NCI-H1694 (cell line): ENCODE data around the gene SLC2A8.

Source experiments
- DNase-seq: peaks from one replicate; lab custom pipeline; 2025; lab: John Stamatoyannopoulos, UW

The SLC2A8 gene, protein sequence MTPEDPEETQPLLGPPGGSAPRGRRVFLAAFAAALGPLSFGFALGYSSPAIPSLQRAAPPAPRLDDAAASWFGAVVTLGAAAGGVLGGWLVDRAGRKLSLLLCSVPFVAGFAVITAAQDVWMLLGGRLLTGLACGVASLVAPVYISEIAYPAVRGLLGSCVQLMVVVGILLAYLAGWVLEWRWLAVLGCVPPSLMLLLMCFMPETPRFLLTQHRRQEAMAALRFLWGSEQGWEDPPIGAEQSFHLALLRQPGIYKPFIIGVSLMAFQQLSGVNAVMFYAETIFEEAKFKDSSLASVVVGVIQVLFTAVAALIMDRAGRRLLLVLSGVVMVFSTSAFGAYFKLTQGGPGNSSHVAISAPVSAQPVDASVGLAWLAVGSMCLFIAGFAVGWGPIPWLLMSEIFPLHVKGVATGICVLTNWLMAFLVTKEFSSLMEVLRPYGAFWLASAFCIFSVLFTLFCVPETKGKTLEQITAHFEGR

GRCh38 chr9:127396808-127397645 is at the start of gene SLC2A8:
Gene SLC2A8 (plus strand): TSS chr9:127397169. CDS start chr9:127397231, 62 bp downstream.
- peak; percentile 99 for DNase-seq

GRCh38 chr9:127347831-127348776 is 48.9 kb upstream of the SLC2A8 start:
- DNase-seq = peak; percentile 44

GRCh38 chr9:127349483-127350113 is 47.4 kb upstream of the SLC2A8 start:
- no peak for DNase-seq

- DNase-seq = no peak
These were observed 45.5 kb upstream of the SLC2A8 start for GRCh38 chr9:127351182-127352166.

DNA sequence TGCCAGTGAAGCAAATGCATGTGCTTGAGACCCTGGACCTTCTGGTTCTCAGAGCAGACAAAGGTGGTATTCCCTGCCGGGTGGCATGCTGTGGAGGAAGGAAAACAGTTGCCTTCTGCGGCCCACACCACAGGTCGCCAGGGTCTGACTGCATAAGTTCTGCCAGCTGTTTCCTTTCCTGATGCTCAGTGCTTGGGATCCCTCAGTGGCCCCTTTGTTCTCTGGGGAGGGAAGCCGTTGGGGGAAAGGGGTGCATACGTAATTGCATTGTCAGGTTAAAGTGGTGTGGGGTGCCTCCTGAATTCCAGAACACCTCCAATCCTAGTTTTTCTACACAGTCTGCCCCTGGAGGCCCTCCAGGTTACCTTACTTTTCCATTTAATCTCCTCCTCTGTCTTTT is 43.1 kb upstream of the SLC2A8 start:
- DNase-seq = no peak

DNA sequence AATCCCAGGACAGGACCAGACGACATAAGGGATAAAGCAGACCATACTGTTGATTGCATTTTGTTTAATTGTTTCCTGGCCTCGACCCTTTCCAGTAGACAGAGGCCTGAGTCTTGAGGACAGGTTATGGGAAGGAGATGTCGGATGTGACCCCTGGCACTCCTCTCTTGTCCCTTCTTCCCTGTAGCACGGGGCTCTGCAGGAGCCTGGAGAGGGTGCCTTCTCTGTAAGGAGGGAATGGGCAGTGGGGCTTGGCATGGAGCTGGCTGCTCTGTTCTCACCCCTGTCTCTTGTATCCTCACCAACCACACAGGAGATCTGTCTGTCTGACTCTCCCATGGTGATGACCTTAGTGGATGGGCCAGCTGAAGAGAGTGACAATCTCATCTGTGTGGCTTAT is 40.1 kb upstream of the SLC2A8 start:
- no peak for DNase-seq

GRCh38 chr9:127358023-127358535 is 38.9 kb upstream of the SLC2A8 start:
- DNase-seq = no peak

GRCh38 chr9:127358770-127359169 is 38.2 kb upstream of the SLC2A8 start:
- no peak for DNase-seq

DNA sequence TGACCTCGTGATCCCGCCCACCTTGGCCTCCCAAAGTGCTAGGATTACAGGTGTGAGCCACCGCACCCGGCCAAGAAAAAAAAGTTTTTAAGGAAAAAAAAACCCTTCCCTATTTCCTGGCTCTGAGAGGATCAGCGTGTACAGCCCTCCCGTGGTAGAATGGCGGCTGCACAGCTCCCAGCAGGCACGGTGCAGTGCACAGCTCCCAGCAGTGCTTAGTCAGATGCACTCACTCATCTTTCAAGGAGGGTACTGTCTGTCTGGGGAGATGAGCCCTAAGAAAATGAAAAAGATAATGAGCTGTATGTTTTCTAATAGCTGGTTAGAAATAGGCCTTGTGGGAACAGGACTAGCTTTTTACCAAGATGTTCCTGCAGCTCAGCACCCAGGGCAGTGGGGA is 36.7 kb upstream of the SLC2A8 start:
- DNase-seq = no peak

GRCh38 chr9:127360829-127361228 is 36.1 kb upstream of the SLC2A8 start:
- DNase-seq = no peak

- no peak for DNase-seq
These were observed 35.4 kb upstream of the SLC2A8 start for GRCh38 chr9:127361561-127361960.

DNA sequence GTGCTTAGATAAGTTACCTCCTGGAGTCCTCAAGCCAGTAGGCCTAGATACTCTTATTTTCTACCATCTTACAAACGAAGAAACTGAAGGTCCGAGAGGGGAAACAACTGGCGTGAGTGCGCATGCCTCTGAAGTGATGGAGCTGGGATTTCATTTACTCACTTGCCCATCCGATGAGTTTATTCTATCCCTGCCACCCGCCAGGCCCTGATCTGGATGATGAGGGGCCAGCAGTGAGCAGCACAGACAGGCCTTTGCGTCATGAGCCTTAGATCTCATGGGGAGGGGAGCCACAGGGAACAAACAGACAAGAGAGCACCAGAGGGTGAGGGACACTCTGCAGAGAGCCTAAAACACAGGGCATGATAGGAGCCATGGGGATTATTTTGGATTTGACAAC is 34.1 kb upstream of the SLC2A8 start:
- DNase-seq = no peak

DNA sequence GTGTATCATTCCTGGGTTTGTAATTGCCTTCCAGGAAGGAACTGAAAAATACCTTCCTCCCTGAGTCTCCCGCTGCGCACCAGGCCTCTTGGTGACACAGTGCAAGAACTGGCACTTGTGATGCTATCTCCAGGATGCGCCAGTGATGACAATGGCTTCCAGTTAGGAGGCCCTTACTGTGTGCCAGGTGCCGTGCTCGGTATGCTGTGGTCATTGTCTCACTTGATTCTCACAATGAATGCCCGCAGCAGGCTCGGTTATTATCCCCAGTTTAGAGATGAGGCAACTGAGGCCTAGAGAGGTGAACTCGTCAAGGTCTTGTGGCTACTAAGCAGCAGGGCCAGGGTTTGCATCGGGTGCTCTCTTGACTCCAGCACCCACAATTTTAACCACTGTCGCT is 31.5 kb upstream of the SLC2A8 start:
- no peak for DNase-seq

DNA sequence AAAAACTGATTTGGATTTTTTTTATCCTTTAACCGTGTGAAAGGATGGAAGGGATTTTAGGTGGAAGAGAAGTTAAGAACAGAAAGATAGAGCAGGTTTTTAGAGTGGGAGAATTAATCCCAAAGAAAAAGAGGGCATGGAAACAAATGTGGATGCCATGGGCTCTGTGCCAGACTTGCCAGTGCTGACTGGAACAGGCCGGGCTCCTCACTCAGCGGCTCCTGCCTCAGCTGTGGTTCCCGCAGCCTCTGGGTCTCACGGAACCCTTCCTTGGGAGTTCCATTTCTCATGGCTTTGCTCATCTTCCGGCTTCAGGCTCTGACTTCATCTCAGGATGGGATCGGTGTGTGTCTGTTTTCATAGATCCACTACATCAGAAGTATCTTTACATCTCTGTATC is 30.4 kb upstream of the SLC2A8 start:
- DNase-seq = no peak

DNA sequence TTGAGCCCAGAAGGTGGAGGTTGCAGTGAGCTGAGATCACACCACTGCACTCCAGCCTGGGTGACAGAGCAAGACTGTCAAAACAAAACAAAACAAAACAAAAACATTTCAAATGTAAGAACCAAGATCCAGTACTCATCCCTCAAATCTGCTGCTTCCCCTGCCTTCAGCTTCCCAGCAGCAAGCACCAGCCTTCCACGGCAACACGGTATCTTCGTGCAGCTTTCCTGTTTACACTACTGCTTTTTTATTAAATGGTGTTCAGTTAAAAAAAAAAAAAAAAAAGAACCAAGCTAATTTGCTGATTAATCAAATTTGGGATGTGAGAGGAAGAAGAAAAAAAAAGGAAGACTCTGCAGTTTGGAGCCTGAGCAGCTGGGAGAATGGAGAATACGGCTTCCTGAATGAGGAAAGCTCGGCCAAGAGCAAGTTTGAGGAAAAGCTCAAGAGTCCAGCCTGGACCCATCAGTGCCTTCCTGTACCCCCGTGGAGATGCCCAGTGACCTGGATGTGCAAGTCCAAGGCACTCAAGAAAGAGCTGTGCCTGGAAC is 28.0 kb upstream of the SLC2A8 start:
- no peak for DNase-seq

- DNase-seq = no peak
These were observed 27.5 kb upstream of the SLC2A8 start for GRCh38 chr9:127369428-127369827.

GRCh38 chr9:127370147-127370579 is 26.8 kb upstream of the SLC2A8 start:
- DNase-seq = no peak

DNA sequence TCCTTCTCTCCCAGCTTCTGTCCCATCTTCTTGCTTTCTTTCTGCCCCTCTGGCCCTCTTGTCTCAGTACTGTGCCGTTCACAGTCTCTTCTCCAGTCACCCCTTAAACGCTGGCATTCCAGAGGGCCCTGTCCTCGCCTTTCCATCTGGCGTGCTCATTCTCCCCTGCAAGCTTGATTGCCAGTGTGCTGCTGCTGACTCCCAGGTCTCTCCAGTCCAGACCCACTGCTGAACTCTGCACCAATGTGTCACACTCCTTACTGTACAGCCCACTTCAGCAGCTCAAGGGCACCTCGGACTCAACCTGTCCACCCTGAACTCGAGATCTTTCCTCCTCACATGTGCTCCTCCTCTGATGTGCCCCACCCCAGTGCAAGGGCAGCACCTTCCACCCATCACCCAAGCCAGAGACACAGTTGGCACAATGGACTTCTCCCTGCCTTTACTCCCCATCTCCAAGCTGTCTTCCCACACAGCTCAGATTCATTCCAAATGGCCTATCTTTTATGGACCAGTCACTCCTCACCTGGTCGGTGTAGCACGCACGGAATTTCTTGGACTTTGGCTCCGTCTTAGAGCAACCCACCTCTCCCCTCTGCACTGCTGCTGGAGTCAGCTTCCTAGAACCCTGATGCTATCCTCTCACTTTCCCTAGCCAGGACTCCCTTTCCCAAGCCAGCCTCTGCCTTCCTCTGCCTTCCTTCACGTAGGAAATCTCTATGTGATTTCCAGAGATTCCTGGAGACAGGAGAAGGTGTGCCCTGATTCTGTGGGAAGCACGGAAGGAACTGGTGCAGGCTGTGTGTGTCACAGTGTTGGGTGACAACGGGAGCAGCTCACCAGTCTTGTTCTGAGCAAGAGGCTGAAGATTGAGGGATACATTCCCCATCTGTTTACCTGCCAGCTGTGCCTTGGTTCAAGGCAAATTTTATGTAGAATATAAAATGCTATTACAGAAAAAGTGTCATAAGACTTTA is 26.0 kb upstream of the SLC2A8 start:
- DNase-seq = no peak
